ENCODE measurements around the gene SGSH.

The SGSH gene

DNA sequence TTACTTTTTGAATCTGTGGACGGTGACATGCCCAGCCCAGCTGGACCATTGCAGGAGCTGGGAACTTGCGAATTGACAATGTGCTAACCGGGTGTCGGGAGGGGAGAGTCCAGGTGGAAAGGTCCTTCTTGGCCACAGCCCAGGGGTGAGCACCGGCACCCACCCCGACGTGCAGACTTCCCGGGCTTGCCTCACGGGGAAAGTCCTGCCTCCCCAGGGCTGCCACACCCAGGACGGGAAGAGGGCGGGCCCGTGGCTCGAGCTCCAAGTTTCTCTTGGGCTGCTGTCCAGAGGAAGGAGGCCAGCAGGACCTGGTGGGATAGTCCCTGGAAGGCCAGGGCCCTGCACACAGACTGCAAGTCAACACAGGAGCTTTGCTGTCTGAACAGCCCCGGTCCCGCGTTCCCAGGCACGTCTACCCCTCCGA is 32.6 kb downstream of the SGSH start:
- Histone ChIP-seq H3K36me3 (ENCODE audit: control insufficient read depth, insufficient read depth, low read length) (no peaks in the 10 kb centered on the region), H3K4me3 (replicated peaks; ENCODE audit: low read depth, low read length) (no peak overlapping the region), H3K27me3 (replicated peaks; ENCODE audit: control insufficient read depth, insufficient read depth, low read length) (no peaks in the 10 kb centered on the region; the same call in 1 of the 2 replicates)
- no peak for DNase-seq (ENCODE audit: extremely low read depth, insufficient read length)
- TF ChIP-seq, protein P1, sequence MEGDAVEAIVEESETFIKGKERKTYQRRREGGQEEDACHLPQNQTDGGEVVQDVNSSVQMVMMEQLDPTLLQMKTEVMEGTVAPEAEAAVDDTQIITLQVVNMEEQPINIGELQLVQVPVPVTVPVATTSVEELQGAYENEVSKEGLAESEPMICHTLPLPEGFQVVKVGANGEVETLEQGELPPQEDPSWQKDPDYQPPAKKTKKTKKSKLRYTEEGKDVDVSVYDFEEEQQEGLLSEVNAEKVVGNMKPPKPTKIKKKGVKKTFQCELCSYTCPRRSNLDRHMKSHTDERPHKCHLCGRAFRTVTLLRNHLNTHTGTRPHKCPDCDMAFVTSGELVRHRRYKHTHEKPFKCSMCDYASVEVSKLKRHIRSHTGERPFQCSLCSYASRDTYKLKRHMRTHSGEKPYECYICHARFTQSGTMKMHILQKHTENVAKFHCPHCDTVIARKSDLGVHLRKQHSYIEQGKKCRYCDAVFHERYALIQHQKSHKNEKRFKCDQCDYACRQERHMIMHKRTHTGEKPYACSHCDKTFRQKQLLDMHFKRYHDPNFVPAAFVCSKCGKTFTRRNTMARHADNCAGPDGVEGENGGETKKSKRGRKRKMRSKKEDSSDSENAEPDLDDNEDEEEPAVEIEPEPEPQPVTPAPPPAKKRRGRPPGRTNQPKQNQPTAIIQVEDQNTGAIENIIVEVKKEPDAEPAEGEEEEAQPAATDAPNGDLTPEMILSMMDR (IDR thresholded peaks at IDR 0.05; ENCODE audit: insufficient read depth, low read length, poor library complexity, severe bottlenecking): no peak

DNA sequence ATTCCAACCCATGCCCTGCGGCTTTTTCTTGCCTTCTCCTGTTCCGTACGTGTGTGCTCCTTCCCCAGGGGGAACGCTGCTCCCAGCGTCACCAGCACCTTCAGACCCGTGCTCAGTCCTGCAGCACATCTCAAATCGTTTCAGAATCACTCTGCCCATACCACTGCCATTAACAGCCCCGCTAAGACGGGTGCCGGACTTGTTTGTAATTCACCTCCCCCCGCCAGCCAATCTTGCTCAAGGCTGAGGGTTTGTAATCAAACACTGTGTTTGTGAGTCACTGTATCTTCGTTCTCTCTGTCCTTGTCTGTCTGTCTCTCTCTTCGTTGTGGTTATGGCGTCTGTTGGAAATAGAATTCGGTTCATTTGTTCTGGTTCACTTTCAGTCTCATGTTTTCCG is 33.0 kb downstream of the SGSH start:
- DNase-seq (ENCODE audit: extremely low read depth, insufficient read length): no peak
- Histone ChIP-seq H3K27me3 (replicated peaks; ENCODE audit: control insufficient read depth, insufficient read depth, low read length) (no peaks in the 10 kb centered on the region; the same call in 1 of the 2 replicates), H3K36me3 (ENCODE audit: control insufficient read depth, insufficient read depth, low read length) (no peaks in the 10 kb centered on the region), H3K4me3 (replicated peaks; ENCODE audit: low read depth, low read length) (no peak overlapping the region)
- TF ChIP-seq, protein P1 (IDR thresholded peaks at IDR 0.05; ENCODE audit: insufficient read depth, low read length, poor library complexity, severe bottlenecking): no peak

DNA sequence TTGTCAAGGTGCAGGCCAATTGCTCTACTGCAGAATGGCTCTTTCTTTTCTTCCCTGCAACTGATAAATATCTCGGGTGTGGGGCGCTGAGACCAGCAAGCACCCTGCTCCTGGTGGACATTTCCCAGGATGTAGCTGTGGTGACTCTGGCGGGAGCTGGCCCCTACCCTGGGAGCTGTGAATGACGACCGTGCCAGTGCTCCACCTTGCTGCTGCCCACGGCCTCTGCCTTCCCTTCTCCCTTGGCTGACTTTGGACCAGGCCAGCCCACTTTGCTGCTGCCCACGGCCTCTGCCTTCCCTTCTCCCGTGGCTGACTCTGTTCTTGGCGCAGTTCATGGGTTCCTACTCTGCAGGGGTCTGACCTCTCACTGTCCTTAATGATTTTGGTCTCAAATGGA is 34.2 kb downstream of the SGSH start:
- Histone ChIP-seq H3K4me3 (replicated peaks; ENCODE audit: low read depth, low read length) (no peak overlapping the region), H3K36me3 (ENCODE audit: control insufficient read depth, insufficient read depth, low read length) (no peaks in the 10 kb centered on the region), H3K27me3 (replicated peaks; ENCODE audit: control insufficient read depth, insufficient read depth, low read length) (no peaks in the 10 kb centered on the region; the same call in 1 of the 2 replicates)
- DNase-seq (ENCODE audit: extremely low read depth, insufficient read length): no peak
- TF ChIP-seq, protein P1 (IDR thresholded peaks at IDR 0.05; ENCODE audit: insufficient read depth, low read length, poor library complexity, severe bottlenecking): no peak

DNA sequence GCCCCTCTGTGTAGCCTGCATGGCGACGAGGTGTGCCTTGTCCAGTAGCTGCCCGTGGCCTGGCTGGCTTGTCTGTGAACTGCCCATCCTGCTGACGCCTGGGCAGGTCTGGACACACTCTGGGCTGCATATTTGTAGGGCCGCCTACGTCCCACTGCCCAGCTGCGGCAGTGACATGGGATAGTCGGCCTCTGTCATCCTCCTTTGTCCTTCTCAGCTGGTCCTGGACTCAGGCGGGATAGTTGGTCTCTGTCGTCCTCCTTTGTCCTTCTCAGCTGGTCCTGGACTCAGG is 35.8 kb downstream of the SGSH start:
- Histone ChIP-seq H3K27me3 (replicated peaks; ENCODE audit: control insufficient read depth, insufficient read depth, low read length) (no peaks in the 10 kb centered on the region; the same call in none of the 2 replicates), H3K36me3 (ENCODE audit: control insufficient read depth, insufficient read depth, low read length) (no peaks in the 10 kb centered on the region), H3K4me3 (replicated peaks; ENCODE audit: low read depth, low read length) (no peak overlapping the region)
- TF ChIP-seq, protein P1 (IDR thresholded peaks at IDR 0.05; ENCODE audit: insufficient read depth, low read length, poor library complexity, severe bottlenecking): no peak
- no peak for DNase-seq (ENCODE audit: extremely low read depth, insufficient read length)

DNA sequence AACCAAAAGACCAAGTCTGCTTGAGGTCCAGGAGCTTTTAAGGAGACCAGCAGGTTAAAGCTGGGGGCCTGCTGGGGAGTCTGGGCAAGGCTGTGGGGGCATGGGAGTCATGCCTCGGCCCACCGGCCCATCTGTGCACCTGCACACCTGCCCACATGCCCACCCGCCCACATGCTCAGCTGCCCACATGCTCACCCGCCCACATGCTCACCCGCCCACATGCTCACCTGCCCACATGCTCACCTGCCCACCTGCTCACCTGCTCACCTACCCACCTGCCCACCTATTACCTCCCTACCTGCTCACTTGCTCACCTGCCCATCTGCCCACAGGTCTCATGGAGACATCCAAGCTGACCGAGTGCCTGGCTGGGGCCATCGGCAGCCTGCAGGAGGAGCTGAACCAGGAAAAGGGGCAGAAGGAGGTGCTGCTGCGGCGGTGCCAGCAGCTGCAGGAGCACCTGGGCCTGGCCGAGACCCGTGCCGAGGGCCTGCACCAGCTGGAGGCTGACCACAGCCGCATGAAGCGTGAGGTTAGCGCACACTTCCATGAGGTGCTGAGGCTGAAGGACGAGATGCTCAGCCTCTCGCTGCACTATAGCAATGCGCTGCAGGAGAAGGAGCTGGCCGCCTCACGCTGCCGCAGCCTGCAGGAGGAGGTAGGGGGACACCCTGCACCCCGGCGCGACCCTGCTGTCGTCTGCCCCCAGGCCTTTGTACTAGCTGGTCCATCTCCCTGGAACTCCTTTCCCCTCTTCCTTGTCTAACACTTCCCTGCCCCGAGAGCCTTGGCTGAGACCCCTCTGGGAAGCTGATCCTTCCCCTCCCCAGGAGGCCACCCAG is 36.3 kb downstream of the SGSH start:
- TF ChIP-seq, protein P1 (IDR thresholded peaks at IDR 0.05; ENCODE audit: insufficient read depth, low read length, poor library complexity, severe bottlenecking): no peak
- H3K36me3 ChIP-seq (ENCODE audit: control insufficient read depth, insufficient read depth, low read length): no peaks in the 10 kb centered on the region
- DNase-seq (ENCODE audit: extremely low read depth, insufficient read length): no peak
- H3K4me3 ChIP-seq (replicated peaks; ENCODE audit: low read depth, low read length): no peak overlapping the region
- no peaks in the 10 kb centered on the region; the same call in none of the 2 replicates for H3K27me3 ChIP-seq (replicated peaks; ENCODE audit: control insufficient read depth, insufficient read depth, low read length)
